ENCODE results near the gene FAM168B.

The FAM168B gene

GRCh38 chr2:131022731-131023130 lies 70.5 kb downstream of the FAM168B start:
- no peak for DNase-seq (ENCODE audit: low read depth)

DNA sequence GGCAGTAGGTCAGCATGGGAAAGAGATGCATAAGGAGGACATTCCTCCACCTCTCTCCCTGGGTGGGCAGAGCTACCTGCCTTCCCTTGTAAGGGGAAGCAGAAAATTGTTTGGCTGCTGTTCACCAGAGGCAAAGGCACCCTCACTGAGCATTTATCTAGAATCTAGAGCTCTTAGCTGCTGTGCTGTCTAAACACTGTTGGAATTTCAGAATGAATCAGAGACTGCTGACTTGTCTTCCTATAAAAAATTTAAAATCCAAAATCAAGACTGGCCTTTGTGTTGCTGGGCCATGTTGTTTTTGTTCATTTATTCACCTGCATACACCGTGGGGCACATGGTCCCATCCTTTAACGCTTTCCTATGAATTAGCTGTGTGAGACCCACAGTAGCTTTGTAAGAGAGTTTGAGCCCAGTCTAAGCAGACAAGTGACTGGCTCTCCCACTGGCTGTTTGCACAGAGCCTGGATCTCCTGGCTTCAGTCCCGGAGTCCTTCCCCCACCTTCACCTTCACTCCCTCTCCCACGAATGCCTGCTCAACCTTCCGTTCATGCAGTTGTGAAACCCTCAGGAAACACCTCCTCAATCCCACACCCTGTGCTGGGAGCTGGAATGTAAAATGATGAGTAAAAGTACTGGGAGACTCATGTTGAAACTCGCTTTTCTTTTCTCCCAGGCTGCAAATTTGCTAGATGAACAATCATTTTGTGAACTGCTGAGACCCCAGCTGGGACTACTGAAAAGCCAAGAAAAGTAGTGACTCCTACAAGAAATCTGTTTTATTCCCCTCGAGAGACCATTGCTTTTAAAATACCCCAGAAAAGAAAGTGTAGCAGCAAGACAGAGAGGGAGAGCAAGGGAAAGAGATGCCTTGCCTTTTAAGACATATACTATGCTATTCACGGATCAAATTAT lies 76.2 kb downstream of the FAM168B start:
- no peak for DNase-seq (ENCODE audit: low read depth)

DNA sequence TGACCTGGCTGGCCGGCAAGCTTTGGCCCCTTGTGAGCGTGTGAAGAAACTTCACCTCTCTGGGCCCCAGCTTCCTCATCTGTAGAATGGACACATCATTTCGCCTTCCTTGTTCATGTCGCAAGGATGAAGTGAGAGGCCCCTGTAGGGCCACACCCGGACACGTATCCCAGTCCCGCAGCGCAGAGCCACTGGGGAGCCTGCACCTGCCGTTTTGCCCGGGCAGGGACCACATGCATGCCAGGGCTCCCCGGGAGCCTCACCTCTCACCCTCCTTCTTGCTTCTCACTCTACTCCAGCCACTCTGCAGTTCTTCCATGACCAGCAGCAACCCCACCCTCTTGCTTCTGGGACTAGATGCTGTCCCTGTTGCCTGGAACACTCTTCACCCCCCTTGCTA lies 77.5 kb downstream of the FAM168B start:
- no peak for DNase-seq (ENCODE audit: low read depth)

GRCh38 chr2:131014141-131014540 lies 79.1 kb downstream of the FAM168B start:
- DNase-seq (ENCODE audit: low read depth) = no peak

GRCh38 chr2:131011486-131011885 lies 81.8 kb downstream of the FAM168B start:
- DNase-seq (ENCODE audit: low read depth) = no peak

DNA sequence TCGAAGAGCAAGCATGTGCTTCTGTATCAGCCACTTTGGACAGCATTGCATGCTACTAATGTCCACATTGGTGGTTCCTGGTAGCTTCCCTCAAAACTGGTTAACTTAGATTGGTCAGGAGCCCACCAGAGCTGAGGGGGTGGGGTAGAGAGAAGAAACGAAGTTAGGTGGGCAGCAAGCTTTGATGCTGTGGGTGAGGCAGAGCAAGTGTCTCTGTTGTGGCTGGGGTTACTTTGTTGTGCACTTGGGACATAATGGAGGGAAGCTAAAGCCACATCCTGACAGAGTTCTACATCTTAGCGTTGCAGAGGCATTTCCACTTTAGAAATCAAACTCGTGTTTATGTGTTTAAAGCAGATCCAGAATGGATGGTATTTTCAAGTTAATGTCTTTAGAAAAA lies 82.7 kb downstream of the FAM168B start:
- DNase-seq (ENCODE audit: low read depth) = no peak

DNA sequence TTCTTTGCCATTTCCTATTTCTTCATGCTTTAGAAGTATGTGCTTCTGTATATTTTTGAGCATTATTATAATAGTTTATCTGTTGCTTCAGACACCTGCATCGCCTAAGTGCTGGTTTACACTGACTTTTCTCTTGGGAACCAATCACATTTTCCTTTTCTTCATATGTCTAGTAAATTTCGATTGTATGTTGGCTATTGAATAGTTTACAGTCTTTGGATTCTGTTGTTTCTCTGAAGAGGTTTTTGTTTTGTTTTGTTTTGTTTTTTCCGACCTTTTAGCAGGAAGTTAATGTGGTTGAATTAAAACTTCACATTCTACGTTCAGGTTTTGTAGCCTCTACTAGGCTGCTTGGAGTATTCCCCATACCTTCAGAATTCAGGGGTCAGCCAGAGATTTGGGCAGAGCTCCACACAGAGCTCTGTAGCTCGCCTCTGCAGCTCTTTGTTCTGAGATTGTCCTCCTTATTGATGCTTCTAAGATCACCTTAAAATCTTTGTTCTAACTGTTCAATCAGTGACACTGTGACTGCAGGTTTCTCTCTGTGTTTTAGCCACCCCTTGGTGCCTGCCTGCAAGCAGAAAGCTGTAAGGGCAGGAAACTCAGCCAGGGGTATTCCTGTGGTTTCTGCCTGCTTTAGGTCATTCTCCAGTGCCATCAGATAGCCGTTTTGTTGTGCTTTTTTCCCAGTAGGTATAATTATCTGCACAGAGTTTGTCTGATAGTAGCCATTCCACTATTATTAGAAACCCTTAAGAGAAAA lies 83.4 kb downstream of the FAM168B start:
- DNase-seq (ENCODE audit: low read depth) = no peak

- DNase-seq (ENCODE audit: low read depth) = no peak
Measured at GRCh38 chr2:131008967-131009366, 84.3 kb downstream of the FAM168B start.

GRCh38 chr2:131006561-131006960 lies 86.7 kb downstream of the FAM168B start:
- no peak for DNase-seq (ENCODE audit: low read depth)

DNA sequence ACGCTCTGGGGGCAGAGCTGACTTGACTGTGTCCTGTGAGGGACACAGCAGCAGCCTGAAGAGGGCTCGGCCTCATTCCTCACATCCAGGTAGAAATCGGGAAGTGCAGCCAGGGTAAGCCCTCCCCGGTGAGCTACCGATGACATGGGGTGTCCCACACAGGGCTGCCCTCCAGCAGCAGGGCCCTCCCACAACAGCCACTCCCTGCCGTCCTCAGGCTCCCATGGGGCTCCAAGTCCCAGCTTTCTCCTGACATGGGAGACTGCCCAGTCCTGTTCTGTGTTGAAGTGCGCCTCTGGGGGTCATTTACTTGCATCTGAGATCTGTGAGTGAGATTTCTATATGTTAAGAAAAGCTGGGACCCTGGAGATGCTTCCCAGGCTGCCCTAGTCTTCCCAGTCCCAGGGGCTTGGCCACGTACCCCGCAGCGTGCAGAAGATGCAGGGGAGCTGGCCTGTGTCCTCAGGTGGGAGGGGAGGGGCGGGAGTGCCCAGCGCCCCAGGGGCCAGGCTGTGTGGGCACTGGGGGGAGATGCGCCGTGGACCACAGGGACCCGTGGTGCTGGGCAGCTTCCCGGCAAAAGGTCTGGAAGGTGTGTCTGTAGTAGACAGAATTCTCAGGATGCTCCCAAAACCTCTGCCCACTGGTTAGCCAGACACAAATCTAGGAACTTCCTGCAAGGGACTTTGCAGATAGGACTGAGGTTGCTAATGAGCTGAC lies 87.9 kb downstream of the FAM168B start:
- no peak for DNase-seq (ENCODE audit: low read depth)

- no peak for DNase-seq (ENCODE audit: low read depth)
Measured at GRCh38 chr2:131004446-131005209, 88.6 kb downstream of the FAM168B start.

DNA sequence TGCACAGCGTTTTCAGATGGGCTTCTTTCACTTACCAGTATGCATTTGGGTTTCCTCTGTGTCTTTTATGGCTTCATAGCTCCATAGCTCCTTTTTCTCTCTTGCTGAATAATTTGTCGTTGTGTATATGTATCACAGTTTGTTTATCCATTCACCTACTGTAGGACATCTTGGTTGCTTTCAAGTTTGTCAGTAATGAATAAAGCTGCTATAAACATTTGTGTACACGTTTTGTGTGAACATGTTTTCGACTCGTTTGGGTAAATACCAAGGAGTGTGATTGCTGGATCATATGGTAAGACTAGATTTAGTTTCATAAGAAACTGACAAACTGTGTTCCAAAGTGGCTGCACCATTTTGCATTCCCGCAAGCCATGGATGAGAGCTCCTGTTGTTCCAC lies 94.7 kb downstream of the FAM168B start:
- no peak for DNase-seq (ENCODE audit: low read depth)

All from T-helper 22 cell (primary cell).